ENCODE data around the gene AHI1.

DNA sequence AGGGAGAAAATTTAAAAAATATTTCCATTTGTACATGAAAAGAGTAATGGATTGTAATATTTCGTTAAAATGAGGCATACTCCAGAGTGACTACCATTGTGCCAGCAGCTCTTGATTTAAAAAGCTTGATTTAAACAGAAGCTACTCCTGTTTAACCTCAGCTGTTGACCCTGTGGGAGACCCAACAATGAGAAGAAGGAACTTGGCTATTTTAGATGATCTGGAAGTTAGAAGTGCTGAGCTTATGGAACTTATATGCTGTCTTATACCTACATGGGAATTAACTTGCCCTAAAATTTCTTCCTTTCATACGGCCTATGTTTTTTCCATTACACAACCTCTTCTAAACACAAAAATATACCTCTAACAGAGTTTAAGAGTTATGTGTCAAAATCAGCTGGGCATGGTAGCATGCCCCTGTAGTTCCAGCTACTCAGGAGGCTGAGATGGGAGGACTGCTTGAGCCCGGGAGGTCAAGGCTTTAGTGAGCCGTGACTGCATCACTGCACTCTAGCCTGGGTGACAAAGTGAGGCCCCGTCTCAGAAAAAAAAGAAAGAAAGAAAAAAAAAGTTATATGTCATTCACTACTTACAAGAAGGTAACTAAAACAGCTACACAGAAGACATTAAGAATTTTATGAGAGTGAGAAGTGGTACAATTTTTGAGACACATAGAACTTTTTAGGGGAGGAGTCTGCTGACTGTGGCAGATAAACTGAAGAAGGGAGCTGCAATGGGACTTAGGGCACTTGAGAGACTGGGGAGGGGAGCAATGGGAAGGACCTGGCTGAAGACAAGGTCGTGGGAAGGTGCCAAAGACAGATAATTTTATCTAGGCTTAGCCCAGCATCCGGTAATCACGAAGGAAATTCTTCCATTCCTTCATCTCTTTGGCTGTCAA, 176.6 kb downstream of the AHI1 start:
- TF ChIP-seq, protein P1, sequence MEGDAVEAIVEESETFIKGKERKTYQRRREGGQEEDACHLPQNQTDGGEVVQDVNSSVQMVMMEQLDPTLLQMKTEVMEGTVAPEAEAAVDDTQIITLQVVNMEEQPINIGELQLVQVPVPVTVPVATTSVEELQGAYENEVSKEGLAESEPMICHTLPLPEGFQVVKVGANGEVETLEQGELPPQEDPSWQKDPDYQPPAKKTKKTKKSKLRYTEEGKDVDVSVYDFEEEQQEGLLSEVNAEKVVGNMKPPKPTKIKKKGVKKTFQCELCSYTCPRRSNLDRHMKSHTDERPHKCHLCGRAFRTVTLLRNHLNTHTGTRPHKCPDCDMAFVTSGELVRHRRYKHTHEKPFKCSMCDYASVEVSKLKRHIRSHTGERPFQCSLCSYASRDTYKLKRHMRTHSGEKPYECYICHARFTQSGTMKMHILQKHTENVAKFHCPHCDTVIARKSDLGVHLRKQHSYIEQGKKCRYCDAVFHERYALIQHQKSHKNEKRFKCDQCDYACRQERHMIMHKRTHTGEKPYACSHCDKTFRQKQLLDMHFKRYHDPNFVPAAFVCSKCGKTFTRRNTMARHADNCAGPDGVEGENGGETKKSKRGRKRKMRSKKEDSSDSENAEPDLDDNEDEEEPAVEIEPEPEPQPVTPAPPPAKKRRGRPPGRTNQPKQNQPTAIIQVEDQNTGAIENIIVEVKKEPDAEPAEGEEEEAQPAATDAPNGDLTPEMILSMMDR (IDR thresholded peaks at IDR 0.05) = no peak
- no peak for TF ChIP-seq RFX5 (IDR thresholded peaks at IDR 0.05; ENCODE audit: low read length)
- TF ChIP-seq JUND (IDR thresholded peaks at IDR 0.05) = no peak
